SK-N-SH treated with all-trans-retinoic acid at 6 μM for 48 hours (cell line): ENCODE data around the gene TPH1.

Source experiments
- BACH2 ChIP-seq: fragments of 250-450 bp; sonication (Bioruptor Pico); IDR thresholded peaks from 2 replicates; pipeline ENCODE4 v1.9.0; 2021; ENCODE audit warnings: mild to moderate bottlenecking, borderline replicate concordance
- RARB ChIP-seq: fragments of 250-450 bp; sonication (Bioruptor Pico); IDR thresholded peaks from 2 replicates; pipeline ENCODE4 v1.8.0; 2021; ENCODE audit warnings: mild to moderate bottlenecking, moderate library complexity
- SNAI2 ChIP-seq: fragments of 250-450 bp; sonication (Bioruptor Pico); IDR thresholded peaks from 2 replicates; pipeline ENCODE4 v1.5.0; 2020; ENCODE audit warnings: mild to moderate bottlenecking, moderate library complexity
- TOX ChIP-seq: fragments of 250-450 bp; sonication (Bioruptor Pico); IDR thresholded peaks from 2 replicates; pipeline ENCODE4 v1.8.0; 2021; ENCODE audit warnings: mild to moderate bottlenecking, moderate library complexity, borderline replicate concordance
- ZFP3 ChIP-seq: fragments of 250-450 bp; sonication (Bioruptor Pico); IDR thresholded peaks from 2 replicates; pipeline ENCODE4 v1.5.0; 2020; ENCODE audit warnings: mild to moderate bottlenecking, moderate library complexity
- TF ChIP-seq, protein P1 (sequence below): fragments of 250-450 bp; sonication (Bioruptor Pico); IDR thresholded peaks from 2 replicates; pipeline ENCODE4 v1.8.0; 2020; ENCODE audit warnings: mild to moderate bottlenecking, moderate library complexity, borderline replicate concordance

DNA sequence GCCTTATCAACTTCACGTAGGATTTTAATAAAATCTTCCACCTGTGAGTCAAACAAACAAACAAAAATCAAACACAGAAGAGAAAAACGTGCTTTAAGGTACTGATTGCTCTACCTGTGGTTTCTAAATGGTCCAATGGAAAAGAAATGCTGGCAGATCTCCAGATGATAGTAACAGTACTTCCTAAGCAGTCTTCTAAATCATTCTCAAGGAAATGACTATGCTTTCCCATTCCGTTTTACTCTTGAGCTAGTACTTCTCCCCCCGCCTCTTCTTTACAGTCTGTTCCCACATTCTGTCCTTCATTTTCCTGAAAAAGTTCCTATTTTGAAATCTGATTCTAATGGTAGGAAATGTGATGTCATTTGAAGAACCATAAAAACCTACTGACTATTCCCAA, 34.4 kb upstream of the TPH1 start:
- TF ChIP-seq, protein P1, sequence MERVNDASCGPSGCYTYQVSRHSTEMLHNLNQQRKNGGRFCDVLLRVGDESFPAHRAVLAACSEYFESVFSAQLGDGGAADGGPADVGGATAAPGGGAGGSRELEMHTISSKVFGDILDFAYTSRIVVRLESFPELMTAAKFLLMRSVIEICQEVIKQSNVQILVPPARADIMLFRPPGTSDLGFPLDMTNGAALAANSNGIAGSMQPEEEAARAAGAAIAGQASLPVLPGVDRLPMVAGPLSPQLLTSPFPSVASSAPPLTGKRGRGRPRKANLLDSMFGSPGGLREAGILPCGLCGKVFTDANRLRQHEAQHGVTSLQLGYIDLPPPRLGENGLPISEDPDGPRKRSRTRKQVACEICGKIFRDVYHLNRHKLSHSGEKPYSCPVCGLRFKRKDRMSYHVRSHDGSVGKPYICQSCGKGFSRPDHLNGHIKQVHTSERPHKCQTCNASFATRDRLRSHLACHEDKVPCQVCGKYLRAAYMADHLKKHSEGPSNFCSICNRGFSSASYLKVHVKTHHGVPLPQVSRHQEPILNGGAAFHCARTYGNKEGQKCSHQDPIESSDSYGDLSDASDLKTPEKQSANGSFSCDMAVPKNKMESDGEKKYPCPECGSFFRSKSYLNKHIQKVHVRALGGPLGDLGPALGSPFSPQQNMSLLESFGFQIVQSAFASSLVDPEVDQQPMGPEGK, result no peak
- no peak for TF ChIP-seq ZFP3 (CRISPR knock-in tag)
- TF ChIP-seq BACH2, result no peak
- TF ChIP-seq SNAI2 (CRISPR knock-in tag), result no peak
- no peak for TF ChIP-seq TOX
- TF ChIP-seq RARB (CRISPR knock-in tag), result no peak
